Inferior parietal cortex (tissue), 1 donor: ENCODE data around the gene RPN1.

ENCODE experiments used
- DNase-seq: peaks from one replicate; pipeline ENCODE4 v3.0.0-alpha.2; 2016; ENCODE audit errors: extremely low spot score

Gene RPN1

DNA sequence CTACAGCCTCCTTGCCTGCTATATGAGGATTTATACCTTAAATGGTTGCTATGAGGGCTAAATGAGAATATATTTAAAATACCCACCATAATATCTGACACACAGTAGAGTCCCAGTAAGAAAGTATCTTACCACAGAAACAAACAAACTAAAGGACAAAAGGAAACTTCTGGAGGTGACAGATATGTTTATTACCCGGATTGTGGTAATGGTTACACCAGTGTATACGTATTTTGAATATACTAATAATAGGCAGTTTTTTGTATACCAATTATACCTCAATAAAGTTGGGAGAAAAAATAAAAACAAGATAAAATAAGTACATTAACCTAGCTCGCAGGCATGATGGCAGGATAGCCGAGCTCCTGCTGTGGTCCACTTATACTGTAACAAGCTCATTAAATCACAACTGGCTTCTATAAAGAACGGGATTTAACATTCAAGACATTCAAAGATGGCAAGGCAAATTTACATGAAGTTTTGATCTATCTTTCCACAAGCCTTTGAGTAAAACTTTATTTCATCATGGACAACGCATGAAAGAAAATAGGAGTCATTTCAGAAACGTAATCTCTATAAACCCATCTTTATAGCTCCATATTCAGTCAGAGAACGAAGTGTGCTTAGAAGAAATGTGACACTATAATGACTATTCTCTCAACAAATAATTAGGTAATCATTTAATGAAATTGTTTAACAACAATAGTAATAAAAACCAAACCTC lies 1.5 kb downstream of the RPN1 start:
- no peak for DNase-seq

DNA sequence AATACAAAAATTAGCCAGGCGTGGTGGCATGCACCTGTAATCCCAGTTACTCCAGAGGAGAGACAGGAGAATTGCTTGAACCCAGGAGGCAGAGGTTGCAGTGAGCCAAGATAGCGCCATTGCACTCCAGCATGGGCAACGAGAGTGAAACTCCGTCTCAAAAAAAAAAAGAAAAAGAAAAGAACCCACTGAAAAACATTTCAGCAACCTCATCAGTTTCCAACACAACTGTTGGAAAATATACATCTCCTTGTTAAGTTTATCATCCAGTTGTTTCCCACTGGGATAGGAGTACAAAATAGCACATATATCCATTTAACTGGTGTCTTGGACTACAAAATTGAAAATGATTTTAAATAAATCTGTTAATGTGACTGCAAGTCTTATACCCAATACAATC lies 2.2 kb downstream of the RPN1 start:
- no peak for DNase-seq

DNA sequence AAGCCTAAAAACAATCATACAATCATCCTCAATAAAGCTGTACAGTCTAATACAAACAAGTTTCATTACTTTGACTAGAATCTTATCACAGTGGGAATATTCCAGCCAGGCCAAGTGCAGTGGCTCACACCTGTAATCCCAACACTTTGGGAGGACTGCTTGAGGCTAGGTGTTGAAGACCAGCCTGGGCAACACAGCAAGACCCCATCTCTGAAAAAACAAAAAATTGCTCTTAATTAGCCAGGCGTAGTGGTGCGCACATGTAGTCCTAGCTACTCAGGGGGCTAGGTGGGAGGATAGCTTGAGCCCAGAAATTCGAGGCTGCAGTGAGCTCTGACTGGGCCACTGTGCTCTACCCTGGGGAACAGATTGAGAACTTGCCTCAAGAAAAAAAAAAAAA lies 3.3 kb downstream of the RPN1 start:
- no peak for DNase-seq

DNA sequence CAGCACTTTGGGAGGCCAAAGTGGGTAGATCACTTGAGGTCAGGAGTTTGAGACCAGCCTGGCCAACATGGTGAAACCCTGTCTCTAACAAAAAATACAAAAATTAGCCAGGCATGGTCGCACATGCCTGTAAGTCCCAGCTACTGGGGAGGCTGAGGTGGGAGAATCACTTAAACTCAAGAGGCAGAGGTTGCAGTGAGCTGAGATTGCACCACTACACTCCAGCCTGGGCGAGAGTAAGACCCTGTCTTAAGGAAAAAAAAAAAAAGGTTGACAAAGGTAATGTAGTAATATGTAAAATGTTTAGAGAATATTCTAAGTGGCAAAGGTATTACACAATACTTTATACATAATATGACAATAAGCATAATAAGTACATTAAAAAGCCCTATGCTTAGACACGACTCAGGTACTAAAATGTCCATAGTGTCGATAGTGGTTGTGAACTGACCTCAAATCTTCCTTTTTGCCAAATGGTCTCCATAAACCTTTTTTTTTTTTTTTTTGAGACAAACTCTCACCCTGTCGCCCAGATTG lies 16.5 kb downstream of the RPN1 start:
- no peak for DNase-seq

DNA sequence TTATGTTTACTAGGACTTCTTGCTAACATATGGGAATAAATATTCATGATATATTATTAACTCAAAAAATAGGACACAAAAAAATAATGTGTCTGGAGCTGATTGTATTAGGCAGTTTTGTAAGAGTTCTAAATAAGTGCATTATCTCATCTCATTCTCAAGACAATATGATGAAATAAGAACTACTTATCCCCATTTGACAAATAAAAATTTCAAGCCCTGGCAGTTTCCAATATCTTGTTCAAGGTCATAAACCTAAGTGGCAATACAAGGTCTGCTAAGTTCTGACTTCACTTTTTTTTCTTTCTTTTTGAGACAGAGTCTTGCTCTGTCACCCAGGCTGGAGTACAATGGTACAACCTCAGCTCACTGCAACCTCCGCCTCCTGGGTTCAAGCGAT lies 18.3 kb downstream of the RPN1 start:
- no peak for DNase-seq

DNA sequence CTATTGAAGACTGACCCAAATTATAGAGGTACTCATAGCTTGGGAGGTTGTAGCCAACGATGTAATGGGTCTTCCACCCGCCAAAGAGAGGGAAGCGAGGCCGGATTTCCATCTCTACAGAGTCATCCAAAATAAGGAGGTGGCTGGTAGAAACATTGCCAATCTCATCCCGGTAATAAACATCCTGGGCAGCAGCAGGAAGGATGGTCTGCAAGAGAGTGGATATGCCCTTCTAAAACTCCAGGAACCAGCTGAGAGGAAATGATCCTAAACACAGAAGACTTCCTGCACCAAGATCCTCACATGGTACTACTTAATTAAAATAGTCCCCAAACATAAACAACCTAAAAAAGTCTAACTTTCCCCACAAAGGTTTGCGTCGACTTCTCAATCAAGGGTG lies 20.7 kb downstream of the RPN1 start:
- DNase-seq, result no peak

DNA sequence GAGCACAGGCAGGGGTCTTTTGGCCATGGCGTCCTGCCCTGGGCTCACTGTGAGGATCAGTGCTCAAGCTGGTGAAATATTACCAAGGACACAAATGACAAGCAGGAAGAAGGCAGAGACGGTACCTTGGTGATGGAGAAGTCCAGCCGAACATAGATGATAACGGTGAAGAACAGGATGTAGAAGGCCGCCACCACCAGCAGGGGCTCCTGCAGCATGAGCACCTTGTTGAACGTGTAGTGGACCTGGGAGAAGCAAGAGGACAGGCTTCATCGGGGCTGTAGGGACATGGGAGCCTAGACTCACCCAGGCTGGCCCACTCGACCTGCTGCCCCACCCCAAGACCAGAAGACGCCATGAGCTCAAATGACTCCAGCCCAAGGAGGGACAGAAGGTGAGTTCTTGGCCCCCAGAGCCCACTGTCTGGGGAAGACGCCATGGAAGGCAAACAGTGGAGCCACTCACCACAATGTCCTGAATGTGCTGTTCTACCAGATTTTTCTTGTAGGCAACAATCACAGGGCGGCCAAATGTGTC lies 25.1 kb downstream of the RPN1 start:
- DNase-seq, result no peak

DNA sequence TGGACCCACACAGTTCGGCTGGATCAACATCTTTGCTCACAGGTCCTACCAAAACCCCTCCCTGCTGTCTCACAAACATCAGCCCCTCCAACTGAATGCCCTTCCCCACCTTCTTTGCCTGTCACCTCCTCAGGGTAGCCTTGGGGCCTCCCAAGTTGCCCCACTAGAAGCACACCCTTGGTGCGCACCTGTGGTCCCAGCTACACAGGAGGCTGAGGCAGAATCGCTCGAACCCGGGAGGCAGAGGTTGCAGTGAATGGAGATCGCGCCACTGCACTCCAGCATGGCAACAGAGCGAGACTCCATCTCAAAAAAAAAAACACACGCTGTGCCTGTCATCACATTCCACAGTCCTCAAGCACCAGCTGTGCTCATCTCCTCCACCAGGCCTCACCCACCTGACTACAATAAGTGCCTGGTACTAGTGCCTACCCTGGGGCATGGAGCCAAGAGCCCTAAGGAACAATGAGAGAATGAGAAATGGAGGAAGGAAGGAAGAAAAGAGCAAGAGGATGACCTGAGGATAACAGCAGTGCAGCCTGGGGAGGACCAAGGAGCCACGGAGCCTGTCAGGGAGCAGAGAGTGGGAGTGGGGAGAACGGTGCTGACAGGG lies 26.0 kb downstream of the RPN1 start:
- no peak for DNase-seq

DNA sequence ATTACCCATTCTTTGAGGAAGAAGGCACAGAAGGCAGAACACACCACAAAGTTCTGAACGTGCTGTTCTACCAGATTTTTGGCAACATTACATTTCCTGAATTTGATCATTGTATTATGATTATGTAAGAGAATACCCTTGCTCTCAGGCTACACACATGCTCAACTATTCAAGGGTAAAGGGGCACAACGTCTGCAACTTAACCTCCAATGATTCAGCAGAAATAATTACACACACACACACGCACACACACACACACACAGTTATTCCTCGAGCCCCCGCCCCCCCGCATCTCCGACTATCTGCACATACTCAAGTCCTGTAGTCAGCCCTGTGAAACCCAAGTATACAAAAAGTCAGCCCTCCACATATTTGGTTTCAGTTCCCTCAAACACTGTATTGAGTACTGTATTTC lies 26.8 kb downstream of the RPN1 start:
- DNase-seq, result no peak

DNA sequence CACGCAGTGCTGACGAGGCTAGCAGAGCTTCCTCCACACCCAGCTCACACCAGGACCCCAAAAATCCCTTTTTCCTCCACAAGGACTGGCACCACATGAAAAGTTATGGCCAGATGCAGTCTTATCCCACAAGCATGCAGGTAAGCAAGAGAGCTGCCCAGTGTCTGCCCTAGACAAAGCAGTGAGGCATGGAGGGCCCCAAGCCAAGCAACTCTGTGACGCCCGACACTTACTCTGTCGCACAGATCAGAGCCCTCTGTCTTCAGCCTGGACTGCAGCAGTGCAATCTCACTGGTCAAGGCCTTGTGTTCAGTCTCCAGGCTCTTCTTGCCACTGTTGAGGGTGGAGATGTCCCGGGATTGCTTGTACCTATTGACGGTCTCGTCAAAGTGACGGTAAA lies 28.7 kb downstream of the RPN1 start:
- no peak for DNase-seq

DNA sequence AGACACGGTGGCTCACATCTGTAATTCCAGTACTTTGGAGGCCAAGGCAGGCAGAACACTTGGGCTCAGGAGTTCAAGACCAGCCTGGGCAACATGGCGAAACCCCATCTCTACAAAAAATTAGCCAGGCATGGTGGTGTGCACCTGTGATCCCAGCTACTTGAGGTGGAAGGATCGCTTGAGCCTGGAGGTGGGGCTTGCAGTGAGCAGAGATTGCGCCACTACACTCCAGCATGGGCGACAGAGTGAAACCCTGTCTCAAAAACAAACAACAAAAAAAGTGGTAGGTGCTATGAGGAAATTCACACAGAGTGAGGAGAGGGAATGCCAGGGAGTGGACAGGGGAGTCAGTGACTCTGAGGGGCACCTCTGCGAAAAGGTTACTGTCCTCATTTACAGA lies 29.4 kb downstream of the RPN1 start:
- no peak for DNase-seq

DNA sequence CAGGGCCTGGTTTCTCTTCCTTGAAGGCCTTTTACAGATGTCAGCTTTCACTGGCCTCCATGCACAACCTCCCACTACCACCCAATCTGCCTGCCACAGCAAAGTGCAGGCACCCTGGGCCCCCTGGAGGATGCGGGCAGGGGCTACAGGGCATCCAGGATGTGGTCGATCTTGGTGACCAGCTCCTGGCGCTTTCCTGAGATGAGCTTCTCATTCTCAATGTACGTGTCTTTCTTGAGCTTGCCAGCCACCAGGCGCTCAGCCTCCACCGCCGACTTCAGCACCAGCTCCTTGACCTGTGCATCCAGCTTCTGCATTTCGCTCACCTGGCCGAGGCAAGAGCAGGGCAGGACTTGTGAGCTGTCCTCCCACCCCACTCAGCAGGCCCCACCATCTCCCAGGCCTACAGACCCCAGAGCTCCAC lies 30.3 kb downstream of the RPN1 start:
- DNase-seq, result no peak

DNA sequence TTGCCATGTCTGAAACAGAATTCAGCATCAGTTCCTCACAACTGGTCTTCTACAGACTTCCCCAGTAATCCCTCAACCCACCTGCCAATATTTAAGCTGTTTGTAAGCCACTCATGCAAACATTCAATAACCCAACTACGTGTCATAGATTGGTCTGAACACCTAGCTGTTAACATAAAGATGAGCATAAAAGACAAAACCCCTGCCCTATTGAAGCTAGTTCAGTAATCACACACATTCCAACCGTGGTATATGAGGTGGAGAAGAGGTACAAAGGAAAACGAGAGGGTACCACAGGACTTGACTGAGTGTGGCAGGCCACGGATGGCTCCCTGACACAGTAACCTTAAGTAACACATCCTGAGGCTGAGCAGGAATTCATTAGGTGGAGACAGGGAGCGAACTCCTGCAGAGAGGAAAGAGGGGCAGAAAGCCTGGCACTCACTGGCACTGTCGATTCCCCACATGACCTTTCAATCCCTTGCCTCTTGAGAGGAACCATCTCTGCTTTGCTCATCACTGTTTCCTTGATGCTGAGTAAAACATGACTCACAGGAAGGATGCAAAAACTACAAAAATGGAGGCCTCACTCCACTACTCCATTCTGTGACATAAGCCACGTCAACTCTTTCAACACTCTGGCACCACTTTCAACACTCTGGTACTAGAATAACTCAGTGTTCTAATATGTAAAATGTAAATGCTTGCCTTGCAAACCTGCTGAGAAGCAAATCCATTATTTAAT lies 31.3 kb downstream of the RPN1 start:
- no peak for DNase-seq

DNA sequence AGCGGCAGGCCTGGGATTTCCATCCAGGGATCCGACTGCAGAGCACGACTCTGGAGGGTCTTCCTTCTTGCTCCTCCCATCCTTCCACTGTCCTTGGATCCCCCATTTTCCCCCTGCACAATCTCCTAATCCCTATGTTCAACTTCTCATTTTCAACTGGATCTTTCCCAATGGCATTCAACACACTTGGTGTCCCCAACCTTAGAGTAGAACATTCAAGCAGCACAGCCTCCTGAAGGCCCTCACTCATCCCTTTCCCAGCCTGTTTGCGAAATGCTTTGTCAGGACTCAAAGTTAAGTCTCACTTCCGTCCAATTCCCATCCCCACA lies 32.3 kb downstream of the RPN1 start:
- DNase-seq, result no peak

DNA sequence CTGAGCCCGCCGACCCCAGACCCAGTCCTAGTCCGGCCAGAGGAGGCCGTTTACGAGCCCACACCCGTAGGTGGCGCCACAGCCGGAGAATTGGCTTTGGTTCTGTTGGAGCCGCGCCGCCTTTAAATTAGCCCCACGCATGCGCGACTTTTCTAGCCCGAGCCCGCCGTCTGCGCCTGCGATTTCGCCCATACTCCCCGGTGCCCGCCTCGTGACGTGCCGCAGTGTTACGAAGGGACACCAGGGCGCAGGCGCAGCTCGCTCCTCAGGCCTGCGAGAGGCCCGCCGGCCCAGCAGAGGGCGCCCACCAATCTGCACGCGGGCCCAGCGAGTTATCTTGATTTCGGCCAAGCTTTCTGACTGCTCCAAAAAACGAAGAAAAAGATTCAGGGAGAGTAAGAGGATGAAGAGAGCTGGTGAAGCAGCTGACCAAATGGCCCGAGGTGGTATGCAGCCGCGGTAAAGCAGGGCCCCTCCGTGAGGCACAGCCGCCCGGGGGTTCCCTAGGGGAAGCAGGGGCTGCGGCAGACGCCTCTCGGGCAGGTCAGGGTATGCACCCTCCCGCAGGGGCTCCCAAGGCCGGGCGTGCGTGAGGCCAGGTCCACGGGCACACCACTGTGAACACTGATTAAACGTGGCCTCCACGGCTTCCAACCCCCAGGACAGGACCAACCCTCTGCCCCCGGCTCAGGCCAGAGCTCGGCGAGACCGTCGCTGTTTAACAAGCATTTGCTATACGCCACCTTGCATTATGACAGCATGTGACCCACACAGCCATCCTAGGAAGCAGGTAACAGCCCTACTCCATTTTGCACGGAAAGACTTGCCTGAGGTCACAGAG lies 32.8 kb downstream of the RPN1 start:
- peak; percentile 97 for DNase-seq

DNA sequence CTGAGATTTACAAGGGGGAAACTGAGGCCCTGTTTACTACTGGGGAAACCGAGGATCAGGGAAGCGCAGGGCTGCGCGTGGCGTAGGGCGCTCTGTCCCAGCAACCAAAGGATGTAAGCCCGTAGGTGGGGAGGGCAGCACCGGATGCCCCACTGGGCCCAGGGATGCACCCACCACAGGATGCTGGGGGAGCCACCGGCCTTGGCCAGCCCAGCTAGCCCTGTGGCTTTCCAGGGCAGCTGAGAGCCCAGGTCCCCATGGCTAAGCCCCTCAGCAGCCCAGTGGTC lies 33.4 kb downstream of the RPN1 start:
- DNase-seq, result no peak

DNA sequence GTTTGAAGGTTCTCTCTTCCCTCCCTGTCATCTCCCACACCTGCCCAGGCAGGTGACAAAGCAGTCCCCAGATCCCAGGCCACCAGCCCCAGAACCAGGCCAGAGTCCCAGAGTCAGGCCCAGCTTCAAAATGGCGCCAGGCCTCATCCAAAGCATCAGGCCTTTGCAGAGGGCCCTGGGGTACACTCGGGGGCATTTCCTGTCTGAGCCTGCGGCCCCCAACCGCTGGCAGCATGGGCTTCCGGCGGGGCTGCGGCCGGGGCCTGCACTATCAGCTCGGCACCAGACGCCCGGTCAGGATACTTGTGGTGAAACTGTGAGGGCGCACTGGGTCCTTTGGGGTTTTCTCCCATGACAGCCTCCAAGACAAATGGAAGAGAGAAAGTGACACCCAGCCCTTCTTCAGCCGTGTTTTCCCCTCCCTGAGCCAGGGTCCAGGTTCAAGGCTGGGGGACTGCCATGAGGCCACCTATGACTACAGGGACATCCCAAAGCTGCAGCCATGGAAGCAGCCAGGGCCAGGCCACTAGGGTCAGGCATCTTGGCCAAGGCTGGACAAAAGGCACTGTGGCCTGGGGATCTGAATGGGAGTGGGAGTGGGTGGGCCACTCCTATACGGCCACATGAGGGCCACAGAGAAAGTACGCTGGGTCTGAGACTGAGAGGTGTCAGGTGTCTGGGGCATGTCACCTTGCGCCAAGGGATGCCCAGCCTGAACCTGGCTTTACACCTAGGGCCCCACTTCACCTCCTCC lies 33.9 kb downstream of the RPN1 start:
- no peak for DNase-seq

DNA sequence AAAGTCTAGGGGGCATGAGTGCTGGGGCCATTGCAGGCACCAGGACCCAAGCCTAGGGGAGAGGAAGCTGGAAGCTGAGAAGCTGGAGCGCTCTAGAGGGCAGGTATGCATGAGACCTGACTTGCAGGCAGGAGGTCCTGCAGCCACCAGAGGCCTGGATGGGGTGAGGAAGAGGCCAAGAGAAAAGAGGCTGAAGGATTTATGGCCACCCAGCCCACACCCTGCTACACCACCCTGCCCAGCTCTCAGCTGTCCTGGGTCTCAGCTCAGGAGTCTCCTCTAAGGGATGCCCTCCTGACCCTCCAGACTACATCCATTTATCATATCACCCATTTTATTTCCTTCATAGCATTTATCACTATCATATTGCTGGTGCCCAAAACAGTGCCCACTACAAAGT lies 36.5 kb downstream of the RPN1 start:
- no peak for DNase-seq

DNA sequence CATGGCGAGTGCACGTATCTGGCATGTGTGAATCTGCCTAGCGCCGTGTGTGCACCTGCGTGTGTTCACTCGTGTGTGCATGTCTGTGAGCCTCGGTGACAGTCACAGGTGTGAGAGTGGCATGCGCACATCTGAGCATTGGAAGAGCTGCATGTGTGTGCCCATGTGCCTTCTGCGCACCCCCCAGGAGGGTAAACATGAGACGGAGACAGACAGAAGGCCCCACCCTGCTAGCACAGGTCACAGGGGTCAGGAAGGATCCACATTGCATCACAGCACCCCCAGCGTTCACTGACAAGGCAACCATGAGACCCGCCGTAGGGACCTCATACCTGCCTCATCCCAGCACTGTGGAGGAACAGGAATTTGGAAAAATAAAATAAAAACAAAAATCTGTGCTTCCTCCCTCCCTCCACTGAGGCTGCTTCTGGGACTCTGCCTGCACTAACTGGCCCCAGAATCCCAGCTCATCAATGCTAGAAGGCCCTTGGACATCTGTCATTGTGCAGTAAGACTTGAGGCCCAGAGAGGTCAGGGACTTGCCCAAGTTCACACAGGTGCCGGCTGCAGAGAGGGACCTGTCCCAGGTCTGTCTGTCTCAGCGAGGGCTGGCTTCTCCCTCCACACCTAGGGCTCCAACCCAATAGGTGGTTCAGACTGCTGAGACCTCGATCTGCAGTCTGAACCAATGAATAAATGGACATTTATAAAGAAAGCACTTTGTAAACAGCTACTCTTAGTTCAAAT lies 37.4 kb downstream of the RPN1 start:
- DNase-seq, result no peak

DNA sequence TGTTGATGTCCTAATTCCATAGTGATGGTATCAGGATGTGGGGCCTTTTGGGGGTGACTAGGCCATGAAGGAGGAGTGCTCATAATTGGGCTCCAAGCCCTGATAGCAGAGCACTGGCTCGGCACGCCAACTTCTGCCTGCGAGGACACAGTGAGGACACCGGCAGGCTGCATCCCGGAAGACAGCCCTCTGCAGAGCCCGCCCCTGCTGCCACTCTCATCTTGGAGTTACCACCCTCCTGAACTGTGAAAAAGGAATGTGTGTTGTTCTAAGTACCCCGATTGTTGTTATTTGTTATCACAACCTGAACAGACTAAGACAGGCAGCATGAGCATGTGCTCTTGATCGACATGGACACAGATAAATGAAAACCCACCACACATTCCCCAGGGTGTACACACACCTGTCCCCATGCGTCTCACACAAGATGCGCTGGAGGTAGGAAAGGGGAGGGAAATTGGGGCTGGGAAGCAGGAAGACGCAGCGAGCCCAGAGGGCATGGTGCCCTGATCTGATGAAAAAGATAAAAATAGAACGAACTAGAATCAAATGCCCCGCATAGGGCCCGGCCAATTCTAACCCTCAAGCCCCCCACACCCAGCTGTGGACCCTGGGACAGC lies 40.1 kb downstream of the RPN1 start:
- no peak for DNase-seq
